HG02973 (cell line): ENCODE results near the gene PUSL1.

Experiments used
- ATAC-seq: cut with Tn5 transposase; IDR thresholded peaks from one replicate; pipeline ENCODE4 v1.9.1; 2021; ENCODE audit warnings: moderate library complexity; ENCODE audit not compliant: unreplicated experiment

Gene PUSL1

DNA sequence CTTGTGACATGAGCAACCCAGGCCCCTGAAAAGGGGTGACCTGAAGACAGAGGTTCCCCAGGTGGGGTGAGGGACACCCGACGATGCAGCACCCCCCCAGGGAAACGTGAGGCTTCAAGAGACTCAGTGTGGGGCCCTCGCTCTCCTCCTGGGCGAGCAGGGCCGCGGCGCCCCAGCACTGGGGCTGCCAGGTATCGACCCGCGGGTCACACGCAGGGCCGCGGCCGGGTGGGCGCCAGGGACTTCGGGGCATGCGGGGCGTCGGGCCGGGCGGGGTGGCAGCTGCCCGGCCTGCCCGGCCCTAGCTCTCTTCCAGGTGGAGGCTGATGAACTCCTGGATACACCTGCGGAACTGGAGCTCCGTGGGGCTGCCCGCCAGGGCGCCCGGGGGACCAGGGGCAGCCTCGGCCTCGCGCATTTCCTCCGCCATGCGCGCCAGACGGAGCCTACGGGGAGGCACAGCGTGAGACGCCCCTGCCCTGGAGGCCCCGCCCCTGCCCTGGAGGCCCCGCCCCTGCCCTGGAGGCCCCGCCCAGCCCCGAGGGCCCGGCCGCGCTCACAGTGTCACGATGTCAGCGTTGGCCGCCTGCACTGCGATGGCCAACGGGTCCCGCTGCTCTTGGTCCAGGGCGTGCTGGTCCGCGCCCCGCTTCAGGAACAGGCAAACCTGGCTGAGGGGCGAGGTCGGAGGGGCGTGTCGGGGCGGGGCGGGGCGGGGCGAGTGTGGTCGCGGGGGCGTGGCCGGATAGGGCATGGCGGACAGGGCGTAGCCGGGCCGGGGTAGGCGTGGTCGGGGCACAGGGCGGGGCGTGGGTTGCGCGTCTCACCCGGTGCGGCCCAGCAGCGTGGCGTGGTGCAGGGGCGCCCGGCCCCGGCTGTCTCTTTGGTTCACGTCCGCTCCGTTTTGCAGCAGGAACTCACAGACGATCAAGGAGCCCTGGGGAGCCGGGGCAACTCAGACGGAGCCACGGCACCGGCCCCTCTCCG is 14.8 kb upstream of the PUSL1 start:
- no peak for ATAC-seq

DNA sequence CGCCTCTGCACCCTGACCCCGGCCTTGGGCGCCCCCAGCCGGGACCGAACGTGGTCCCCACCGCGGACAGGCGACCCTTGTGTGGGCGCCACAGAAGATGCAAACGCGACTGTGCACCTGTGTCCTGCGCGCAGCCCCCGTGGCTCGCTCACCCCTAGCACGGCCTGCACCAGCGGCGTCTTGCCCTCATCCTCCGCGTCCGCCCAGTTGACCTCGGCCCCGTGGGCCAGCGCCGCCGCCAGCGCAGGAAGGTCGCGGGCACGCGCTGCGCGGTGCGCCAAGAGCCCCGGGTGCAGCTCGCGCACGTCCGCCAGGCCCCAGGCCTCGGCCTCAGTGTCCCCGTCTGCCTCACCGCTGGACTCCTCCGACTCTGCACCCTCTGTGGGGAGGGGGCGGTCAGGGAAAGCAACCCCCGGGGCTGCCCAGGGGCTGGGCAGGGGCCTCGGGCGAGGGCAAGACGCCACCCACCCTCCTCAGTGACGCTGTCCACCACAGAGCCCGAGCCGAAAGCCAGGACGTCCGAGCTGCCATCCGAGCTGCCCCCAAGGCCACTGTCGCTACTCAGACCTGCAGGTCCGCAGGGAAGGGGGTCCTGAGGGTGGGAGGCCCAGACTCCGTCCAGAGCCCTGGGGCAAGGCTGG is 14.0 kb upstream of the PUSL1 start:
- ATAC-seq = no peak

DNA sequence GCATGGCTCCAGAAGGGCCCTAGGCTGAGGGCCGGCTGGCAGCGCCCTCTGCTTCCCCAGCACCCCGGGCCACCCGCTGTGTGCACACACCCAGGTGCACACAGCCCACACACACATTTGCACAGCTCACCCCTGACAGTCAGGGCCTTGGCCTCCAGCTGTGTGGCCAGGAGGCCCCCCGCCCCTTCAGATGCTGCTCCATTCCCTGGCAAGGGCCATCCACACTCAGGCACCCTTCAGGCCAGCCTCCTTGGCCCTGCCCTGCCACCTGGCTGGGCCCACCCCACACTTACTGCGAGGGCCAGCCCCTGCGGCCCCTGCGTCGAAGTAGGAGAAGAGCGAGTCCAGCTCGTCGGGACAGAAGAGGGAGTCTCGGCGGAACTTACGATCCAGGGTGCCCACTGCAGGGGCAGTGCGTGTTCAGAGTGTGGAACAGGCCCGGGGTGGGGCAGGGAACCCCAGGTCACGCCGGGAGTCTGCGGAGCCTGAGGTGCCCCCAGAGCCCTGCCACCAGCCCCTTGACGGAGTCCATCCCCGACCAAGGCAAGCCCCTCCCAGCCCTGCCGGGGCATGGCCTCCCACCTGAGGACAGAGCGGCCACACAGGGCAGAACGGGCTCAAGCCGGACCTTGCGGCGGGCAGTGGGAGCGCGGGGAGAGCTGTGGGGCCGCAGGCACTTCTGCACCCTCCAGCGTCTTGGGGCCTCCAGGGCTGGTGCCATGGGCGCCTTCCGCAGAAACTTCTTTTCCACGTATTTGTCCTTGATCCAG is 13.1 kb upstream of the PUSL1 start:
- no peak for ATAC-seq

DNA sequence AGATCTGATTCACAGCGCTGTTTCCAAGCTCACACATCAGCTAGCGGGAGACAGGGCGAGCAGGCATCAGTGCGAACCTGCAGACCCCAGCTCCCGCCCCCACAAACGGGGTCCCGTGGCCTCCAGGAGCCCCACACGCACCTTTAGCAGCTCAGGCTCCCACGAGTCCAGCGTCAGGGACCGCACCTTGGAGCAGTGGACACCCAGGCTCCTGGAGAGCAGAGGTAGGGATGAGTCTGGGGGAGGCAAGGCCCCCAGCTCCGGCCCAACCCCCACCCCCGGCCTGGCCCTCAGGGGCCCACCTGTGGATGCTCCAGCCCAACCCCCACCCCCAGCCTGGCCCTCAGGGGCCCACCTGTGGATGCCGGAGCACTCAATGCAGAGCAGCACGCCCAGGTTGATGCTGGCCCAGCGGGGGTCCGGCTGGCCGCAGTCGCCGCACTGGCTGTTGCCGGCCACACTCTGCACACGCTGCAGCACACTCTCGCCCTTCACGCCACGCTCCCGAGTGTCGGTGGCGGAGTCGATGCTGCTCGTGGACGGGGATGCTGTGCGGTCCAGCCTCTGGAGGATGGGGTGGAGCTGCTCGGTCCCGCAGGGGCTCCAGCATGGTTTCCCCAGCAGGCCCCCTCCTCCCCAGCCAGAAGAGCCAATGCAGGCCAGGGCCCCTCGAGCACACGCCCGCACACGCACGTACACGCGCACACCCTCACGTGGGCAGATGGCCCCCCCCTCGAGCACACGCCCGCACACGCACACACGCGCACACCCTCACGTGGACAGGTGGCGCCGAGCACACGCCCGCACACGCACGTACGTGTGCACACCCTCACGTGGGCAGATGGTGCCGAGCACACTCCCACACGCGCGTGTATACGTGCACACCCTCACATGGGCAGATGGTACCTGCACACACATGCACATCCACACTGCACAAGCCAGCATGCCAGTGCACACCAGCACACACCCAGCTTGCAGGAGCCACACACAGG is 12.0 kb upstream of the PUSL1 start:
- no peak for ATAC-seq

DNA sequence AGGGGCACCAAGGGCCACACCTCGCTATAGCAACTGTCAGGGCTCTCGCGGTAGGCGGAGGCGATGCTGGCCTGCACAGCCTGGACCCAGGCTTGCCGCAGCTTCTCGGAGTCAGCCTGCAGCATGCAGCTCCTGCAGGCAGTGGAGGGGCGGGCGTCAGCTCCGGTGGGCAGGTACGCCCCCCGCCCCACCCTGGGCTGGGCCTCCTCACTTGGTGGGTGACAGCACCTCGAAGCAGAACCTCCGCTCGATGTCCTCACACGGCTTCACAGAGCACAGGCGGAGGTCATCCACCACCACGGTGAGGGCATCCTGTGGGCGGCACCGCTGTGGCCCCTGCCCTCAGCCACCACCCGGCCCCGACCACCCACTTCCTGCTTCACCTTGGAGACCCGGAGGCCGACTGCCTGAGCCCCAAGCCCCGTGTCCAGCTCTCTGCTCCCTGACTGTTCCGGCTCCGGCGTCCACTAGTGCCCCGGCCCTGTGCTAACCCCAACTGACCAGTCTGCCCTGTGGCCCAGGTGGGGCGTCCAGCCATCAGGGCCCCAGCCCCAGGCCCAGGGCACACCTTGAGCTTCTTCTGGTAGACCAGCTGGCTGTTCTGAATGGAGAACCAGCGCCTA is 10.5 kb upstream of the PUSL1 start:
- no peak for ATAC-seq

DNA sequence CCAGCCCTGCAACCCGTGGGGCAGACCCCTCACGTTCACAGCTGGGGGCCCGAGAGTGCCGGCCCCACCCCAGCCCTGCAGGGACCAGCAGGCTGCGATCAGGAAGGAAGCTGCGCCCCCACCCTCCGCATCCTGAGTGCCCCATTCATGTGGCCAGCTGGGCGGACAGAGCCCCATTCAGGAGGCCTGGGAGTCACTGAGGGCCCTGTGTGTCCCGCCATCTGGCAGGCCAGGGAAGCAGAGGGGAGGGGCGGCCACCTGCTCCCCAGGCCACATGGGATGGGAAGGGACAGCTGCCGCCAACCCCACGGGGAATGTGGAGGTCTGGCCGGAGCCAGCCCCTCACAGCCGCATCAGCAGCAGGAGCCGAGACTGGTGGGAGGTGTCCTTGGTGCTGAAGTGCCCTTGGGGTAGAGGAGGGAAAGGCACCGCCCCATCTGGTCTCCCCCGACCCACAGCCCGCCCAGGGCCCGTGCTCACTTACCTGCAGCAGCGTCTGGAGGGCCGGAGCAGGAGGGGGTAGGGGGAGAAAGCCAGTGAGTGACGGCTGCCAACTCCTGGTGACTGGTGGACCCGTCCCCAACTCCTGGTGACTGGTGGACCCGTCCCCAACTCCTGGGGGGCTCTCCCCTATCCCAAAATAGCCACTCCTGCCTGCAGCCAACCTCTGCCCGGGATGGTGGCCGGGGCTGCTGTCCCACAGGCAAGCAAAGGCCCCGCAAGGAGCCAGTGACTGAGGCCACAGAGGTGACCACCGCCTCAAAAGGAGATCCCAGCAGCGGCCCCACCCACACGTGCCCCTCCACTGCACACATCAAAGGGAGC is 9.3 kb upstream of the PUSL1 start:
- ATAC-seq = no peak

DNA sequence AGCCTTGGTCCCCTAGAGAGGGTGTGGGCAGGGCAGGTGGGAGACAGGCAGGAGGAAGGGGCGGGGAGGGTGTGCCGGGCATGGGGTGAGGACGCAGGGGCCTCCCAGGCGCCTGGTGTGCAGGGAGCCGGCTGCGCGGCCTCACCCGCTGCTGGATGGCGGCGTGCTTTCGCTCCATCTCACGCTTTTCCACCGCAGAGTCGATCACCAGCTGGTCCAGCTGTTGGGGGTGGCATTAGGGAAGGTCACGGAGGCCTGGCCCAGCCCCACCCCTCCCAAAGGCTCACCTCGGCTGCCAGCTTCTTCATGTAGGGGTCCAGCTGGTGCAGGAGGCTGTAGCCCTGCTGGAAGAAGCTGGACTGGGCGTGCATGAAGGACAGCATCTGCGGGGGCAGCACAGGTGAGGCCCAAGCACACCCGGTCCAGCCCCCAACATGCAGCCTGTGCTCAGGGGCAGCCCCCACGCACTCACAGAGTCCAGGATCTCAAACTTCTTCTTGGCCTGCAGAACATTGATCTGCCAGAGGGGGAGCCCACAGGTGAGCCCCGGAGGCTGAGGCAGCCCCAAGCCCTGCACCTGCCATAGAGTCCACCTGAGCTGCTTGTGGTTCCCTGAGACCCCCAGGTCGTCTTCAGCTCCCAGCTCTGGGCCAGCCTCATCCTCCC is 8.6 kb upstream of the PUSL1 start:
- ATAC-seq = peak; percentile 41

DNA sequence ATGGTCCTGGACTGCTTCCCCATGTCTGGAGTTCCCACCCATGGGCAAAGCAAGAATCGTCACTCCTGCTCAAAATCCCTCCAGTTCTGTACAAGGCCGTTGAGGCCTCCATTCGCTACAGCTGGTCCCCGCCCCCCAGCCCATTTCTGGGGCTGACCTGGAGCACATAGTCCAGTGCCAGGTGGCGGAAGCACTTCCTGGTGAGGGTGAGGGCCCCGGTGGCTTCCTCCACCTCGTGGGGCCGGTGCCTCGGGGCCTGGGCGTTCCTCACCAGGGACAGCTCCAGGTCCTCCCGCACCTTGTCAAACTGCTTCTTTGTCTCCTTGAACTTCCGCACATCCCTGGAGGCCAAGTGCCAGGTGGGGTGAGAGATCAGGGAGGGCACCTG is 8.1 kb upstream of the PUSL1 start:
- no peak for ATAC-seq

DNA sequence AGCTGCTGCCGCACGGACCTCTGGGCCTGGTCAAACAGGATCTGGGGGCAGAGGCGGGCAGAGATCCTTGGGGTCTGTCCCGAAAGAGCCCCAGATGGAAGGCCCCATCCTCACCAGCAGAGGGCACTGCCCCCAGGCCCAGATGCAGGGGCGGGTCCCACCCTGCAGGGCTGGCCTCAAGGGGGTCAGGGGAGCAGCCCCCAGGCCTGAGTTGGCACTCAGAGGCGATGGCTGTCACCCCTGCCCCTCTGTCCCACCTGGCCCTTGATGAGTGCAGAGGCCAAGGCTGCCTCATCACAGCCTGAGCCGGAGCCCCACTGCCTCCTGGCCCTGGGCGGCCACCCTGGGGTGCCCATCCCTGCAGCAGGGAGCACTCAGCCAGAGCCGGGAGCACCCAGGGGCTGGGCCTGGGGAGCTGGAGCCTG is 6.4 kb upstream of the PUSL1 start:
- ATAC-seq = no peak

DNA sequence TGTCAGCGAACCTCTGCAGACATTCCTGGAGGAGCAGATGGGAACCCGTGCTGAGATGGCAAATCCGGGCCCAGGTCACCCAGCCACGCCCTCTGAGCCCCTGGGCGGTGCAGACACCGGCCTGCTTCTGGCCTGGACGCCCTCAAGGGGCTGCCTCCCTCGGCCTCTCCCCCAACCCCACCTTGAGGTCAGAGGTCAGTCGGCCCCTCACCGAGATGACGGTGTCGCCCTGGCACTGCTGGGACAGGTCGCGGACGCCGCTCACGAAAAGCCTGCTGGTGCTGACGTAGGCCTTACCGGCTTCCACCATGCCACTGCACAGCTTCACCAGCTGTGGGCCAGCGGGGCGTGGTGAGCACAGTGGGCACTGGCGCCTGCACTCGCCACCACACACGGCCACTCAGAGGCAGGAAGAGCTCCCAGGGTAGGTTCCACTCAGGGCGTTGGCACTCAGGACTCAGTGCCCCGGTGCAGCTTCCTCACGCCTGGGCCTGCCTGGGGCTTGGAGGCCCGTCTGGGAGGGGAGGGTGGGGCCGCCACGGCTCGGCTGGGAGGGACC is 5.4 kb upstream of the PUSL1 start:
- ATAC-seq = no peak

DNA sequence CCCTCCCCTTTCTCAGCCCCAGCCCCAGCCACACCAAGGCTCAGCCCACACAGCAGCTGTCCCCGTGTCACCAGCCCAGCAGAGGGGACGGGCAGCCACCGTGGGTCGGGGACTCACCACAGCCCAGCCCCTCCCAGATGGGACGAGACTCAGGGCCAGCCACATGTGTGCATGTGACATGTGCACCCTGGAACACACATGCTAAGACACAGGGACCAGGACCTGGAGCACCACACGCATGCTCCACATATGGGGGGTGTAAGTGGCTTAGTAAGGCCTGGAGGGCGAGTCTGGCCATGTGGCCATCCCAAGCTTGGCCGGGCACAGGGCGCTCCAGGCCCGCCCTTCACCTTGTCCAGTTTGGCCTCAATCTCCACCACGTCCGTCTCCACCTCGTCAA is 4.7 kb upstream of the PUSL1 start:
- no peak for ATAC-seq

DNA sequence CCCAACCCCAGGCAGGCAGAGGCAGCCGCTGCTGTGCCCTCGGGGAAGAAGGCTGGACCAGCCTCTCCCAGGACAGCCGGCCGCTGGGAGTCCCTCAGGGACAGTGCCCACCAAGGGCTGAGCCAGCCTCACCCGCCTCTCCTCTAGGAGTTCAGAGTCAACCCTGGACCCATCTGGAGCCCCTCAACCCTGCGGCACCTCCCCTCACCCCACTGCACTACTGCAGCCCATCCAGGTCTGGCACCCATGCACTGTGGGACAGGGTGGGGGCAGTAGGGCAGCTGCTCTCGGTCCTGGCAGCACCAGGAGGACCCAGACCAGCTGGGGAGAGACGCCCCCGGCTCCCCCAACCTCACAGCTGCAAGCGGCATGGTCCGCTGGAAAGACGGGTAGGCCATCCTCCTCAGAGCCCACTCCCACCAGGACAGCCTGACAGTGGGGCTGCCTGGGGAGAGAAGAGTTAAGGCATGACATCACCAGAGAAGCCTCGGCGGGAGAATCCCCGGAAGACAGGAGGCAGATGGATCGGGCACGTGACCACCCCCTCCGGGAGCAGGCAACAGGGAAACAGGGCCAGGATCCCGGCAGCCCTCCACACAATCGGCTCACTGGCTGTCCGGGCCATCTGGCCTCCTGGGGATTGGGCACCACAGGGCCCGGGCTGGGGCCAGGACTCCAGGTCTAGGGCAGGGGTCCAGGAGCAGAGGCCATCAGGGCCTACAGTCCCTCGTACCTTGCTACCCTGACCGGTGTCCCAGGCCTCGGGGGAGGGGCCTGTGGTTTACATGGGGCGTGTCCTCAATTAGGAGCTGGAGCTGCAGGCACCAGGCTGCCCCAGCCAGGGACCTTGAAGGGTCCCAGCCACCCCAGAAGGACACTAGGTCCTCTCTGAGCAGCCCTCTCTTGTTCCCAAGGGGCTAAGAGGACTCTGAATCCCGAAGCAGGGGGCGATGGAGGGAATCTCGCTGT is 3.8 kb upstream of the PUSL1 start:
- no peak for ATAC-seq

DNA sequence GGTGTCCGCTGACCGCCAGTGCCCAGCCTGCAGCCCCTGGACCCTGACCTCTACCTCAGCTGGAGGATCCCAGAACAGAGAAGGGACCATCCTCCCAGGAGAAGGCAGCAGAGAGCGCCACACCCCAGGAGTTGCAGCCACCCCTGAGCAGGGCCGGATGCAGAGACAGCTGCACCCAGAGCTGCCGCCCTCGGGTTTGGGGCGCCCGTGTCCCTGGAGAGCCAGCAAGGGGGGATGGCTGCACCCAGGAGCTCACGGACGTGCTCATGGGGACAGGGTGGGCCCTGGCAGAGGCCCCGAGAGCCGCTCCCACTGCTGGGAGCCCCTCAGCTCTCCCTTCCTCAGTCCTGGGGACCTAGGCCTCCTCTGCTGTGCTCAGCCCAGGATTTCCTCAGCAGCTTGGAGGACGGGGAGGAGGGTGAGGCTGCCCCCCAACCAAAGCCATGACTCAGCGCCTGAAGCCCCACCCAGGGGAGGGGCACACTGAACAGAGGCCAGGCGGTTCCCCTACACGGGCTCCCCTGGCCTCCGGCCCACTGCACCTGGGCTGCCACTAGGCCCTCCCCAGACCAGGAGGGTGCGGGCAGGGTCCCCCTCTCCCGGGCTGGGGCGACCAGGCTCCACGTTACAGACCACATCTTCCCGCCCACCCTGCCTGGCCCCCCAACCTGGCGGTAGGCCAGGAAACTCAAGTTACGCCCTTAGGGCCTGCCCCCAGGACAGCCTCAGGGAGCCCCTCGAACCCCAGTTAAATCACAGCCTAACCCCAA is 2.9 kb upstream of the PUSL1 start:
- no peak for ATAC-seq

DNA sequence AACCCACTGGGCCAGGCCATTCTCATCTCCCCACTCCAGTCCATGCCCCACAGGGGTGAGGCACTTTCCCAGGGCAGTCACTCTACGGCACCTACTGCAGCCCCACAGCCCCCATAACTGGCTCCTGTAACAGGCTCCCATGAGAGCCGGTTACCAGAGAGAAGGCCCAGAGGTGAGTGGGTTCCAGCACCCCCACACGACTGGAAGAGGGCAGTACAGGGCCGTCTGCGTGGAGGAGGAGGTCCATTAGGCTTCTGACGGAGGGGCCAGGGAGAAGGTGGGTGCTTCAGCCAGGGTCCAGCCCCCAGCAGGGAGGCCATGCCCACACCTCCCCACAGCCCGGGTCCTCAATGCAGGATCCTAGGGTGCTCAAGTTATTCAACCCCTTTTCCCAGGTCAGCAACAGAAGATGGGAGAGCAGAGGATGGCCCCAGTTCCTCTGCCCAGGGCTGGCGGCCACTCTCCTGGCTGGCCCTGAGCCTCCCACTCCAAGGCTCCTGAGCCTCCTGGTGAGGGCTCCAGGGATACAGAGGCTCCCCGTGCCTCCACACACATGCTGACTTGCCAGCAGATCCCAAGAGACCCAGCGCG is 2.2 kb upstream of the PUSL1 start:
- ATAC-seq = no peak

DNA sequence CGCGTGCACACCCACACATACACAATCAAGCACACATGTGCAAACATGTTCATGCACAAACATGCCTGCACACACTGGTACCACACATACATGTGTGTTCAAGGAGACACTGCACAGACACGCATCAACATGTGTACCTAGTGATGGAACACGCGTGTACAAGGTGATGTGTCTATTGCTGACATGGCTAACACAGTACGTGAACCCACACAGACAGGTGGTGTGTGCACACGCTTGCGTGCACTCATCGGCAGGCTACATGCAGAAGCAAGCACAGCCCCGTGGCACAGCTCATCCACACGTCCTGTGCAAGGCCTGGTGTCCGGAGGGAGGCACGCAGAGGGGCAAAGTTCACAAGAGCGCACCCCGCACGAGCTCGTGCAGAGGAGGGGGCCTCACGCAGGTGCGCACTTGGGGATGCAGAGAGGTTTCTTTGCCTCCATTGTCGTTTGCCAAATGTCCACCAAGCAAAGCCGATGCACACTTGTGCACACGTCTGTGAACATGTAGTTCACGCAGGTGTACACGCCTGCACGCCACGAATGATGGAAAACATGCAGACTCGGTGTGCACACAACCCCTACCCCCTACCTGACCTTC is 1.6 kb upstream of the PUSL1 start:
- no peak for ATAC-seq
